H1 (cell line): Measurements from ENCODE around the gene RBM19. TPM values are rescaled to one million over a fixed set of nuclear protein-coding genes. Genes with fewer than 3 reads are reported as not detected.

ENCODE experiments used
- FOSL1 ChIP-seq: IDR thresholded peaks from 2 replicates; pipeline ENCODE4 v1.6.1; 2011; ENCODE audit warnings: mild to moderate bottlenecking, low read depth, low read length, moderate library complexity; ENCODE audit not compliant: insufficient read depth
- polyA plus RNA-seq, 7 experiments: library from polyadenylated mRNA; depleted of rRNA in 3 of 7; stranded (reverse) in 5 of 7; unstranded in 2 of 7; fragments of >200 nt in 5 of 7; fragments of 200-250 nt in 2 of 7; gene quantifications; 1 replicate in 5 of 7; 2 replicates in 1 of 7; 4 replicates in 1 of 7; pipeline versions ENCODE4 v1.2.1 to v1.2.3, GENCODE V29; 2011 to 2013; ENCODE audit warnings: missing spikeins in 2 of 7, mixed read lengths in 2 of 7
- total RNA-seq: library from RNA; stranded (reverse); fragmentation: NEBNext Ultra II Directional; extraction: Animal tissue kit (Norgen Biotek cat#: 25700); gene quantifications from 2 replicates; pipeline ENCODE4 v1.2.1, GENCODE V29; 2021

The RBM19 gene
- total and polyA plus RNA-seq, 2 of the 8 experiments (the other 6 are each of a cell fraction or from before 2014, with no cell fraction given), result 23.4 to 61.9 TPM

- no peak for TF ChIP-seq FOSL1
- TF ChIP-seq, all 59 proteins: peak for 0
Observed at GRCh38 chr12:113971392-113971791, 5.3 kb upstream of the RBM19 start (continued).
